IPS-11a (cell line): Measurements from ENCODE around the gene FAP.

Experiments used
- H3K4me3 ChIP-seq: one replicate; pipeline ENCODE4 v1.5.1; 2013; ENCODE audit warnings: low read depth, low read length, control low read depth

Gene FAP, protein sequence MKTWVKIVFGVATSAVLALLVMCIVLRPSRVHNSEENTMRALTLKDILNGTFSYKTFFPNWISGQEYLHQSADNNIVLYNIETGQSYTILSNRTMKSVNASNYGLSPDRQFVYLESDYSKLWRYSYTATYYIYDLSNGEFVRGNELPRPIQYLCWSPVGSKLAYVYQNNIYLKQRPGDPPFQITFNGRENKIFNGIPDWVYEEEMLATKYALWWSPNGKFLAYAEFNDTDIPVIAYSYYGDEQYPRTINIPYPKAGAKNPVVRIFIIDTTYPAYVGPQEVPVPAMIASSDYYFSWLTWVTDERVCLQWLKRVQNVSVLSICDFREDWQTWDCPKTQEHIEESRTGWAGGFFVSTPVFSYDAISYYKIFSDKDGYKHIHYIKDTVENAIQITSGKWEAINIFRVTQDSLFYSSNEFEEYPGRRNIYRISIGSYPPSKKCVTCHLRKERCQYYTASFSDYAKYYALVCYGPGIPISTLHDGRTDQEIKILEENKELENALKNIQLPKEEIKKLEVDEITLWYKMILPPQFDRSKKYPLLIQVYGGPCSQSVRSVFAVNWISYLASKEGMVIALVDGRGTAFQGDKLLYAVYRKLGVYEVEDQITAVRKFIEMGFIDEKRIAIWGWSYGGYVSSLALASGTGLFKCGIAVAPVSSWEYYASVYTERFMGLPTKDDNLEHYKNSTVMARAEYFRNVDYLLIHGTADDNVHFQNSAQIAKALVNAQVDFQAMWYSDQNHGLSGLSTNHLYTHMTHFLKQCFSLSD

DNA sequence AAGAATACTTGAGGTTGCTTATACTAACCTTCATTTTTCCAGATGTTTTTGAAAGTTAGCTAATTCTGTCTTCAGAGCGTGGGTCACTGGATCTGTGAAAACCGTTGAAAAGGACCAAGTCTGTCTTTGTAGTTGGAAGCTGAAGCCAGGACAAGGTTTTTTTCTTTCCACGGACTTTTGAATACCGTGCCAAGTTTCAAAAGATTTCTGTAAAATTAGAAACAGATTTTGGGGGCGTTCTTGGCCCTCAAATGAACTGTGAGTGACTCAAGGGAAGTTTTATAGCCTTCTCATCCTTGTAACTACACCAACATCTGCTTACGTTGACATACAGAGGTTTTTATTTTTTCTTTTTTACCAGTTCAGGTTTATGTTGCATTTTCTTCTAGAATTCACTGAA, at the start of gene FAP:
TSS of gene FAP (minus strand) at position 152 of the 400 bp plus-strand sequence. CDS start at position 34, 118 bp downstream.
- no peak within 1 kb of the TSS for H3K4me3 ChIP-seq

DNA sequence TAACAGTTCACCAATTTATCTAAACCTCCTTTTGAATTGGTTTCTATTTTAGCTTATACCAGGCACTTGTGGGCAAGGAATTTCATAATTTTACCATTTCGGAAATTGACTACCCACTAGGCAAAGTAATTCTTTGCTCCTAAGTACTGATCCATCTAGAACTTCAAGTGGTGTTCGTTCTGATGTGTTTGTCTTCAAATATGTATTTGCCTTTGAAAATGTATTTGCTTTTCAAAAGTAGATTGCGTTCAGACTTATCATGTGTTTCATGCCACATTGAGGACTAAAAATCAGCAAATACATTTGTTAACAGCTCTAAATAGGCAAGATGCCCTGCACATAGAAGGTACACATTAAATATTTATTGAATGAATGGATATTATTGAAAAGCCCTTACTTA, 48.5 kb upstream of the FAP start:
- H3K4me3 ChIP-seq: no peak overlapping the region

DNA sequence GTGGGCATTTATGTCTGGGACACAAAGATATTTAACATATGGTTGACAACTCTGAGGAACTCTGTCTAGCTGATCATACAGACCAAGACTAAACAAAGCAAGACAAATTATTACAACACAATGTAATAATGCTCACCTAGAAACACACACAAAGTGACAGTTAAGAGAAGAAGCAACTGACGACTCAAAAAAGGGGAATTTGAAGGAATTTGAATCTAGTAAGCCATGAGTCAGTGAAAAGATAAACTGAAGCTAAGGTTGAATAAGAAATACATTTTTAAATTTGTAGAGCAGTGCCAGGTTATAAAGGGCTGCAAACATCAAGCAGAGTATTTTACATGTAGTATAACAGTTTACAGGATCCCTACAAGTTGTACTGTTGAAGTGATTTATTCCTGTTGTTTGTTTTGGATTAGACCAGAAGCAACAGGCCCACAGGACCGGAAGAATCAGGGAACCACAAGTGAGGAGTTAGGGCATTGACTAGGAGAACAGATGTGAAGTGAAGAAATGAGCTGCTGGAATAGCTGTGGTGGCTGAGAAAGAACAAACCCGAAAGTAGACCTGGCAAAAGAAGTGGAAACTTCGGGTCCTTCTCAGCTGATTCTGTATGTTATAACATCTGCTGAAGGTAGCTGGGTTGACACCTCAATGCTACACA, 39.6 kb upstream of the FAP start:
- no peak overlapping the region for H3K4me3 ChIP-seq

DNA sequence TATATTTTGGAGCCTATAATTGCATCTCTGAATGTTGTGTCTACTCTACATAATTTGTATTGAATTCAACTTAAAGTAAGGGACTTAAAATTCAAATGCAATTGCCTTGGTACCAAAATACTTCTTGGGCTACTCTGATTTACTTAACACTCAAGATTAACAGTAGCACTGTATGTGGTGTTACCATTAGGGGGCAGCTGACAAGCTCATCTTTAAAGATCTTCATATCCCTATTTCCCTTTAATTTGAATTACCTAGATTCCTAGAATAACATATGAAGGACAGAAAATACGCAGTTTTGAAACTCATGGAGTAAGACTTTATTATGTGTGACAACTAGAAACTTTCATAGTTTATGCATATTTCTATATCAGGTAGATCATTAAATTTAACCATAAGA, 37.4 kb upstream of the FAP start:
- no peak overlapping the region for H3K4me3 ChIP-seq

DNA sequence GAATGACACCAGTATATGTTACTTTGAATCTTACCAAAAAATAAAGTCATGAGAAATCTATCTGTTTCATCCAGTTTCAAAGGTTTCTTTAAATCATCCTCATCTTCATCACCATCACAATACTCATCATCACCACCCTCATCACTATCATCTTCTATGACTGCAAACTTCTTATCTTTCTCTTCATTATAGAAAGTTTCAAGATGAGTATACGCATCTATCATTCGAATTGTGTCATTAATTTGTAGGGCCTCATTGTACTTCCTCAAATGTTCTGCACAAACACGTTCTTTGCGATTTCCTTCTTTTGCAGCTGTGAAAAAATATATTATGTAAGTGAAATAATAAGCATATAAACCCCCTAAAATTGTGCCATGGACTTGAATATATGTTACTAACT, 34.1 kb upstream of the FAP start:
- H3K4me3 ChIP-seq: no peak overlapping the region

DNA sequence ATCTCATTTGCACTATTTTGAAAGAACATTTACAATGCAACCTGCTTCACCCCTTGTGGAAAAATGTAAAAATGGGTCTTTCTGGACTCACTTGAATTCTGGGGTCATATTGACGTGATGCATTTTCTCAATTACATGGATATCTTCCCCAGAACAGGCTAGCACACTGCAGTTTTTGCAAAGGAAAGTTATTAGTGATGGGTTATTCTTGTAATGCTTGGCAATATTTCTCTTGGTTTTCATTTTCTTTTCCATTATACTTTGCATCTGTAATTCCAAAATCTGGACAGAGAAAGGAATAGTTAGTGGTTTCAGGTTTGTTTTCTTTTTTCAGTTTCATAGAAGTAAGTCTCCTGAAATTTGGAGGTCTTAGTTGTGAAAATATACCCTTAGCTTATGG, 24.8 kb upstream of the FAP start:
- no peak overlapping the region for H3K4me3 ChIP-seq

DNA sequence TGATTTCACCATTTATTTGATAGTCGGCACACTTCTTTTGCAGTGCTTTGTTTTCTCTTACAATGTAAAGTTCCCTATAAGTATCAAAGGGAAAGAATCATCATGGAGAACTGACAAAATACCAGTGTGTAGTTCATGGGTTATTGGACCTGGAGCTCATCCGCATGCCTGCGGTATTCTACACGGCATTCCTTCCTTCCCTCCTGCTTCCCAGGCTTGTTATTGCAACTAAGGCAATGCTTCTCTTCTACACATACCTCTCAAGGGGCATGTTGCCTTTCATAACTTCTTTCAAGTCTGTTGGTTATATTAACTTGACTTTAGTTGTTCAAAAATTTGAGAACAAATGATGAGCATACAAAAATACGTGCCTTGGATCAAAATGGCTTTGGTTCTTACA, 24.3 kb upstream of the FAP start:
- H3K4me3 ChIP-seq: no peak overlapping the region

DNA sequence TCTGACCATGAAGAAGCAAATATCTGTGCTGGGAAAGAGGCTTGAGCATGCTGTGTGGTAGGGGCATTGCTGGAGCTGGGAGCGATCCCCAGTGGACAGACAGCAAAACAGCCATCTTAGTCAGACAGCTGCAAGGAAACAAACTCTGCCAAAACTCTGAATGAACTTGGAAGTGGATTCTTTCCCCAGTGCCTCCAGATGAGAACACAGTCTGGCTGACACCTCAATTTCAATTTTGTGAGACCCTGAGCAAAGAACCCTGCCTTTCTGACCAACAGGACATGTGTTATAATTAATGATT, 23.2 kb upstream of the FAP start:
- H3K4me3 ChIP-seq: no peak overlapping the region

DNA sequence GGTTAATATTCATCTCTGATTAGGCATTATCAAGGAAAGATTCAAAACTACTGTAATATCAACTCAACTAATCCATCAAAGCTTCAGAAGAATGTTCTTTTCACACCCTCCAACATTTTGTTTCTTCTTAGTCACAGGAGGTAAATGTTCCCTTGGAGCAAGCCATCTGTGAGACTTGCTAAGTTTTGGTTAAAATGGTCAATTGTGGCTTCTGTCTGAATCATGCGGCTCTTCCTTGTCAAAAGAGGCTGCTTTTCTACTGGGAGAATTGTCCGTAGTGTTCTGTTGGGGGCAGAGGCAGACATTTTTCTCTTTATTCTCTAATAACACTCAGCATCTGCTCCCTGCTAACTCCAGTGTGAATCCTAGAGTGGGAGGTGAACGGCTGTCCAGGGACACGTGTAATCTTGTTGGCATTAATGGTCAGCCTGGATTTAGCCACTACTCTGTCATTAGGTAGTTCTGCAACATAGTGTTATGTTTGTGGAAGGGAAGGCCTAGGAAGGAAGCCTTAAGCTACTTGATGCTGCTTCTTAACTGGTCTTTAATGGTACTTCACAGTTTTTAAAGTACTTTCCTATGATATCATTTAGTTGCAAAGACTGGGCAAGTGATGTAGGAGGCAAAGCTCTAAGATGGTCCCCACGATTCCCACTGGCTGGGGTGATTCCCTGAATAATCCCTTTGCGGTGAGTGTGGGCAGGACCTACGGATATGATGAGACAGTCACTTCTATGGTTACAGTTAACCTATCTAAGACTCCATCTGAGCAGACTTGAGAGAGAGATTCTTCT, 22.6 kb upstream of the FAP start:
- no peak overlapping the region for H3K4me3 ChIP-seq

DNA sequence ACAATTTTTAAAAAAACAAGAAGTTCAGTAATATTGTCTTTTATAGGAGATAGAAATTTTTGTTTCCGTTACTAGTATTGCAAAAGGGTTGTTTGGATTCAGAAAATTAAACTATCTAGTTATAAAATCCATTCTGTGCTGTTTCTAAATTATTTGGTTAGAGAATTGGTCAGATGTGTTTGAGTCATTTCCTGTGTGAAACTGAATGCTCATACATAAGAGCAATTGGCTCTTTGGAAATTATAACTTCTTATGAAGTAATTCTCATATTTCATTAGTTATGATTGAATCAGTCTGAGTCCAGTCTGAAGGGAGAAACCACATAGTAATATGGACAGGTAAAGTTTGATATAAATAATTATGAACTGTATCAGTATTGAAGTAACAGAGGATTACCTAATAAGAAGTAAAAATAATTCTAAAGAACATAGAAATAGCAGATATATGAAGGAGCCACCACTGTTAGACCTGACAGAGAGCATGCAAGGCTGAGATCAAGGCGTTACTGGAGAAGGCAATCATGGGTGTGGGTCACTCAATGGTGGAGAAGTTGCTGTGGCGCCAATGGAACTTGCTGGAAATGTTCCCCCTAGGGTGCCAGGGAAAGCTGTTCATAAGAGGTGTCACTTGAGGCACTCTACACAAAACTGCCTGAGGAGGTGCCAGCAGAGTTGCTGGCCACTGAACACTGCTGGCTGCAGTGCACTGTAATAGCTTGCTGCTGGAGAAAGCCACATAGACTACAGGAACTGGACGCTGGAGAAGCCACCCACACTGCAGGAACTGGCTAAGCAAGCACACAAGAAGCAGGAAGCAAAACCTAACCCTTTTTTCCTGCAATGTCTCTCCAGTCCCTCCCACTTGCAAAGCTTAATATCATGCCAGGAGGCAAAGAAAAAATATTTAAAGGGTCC, 18.0 kb upstream of the FAP start:
- no peak overlapping the region for H3K4me3 ChIP-seq

DNA sequence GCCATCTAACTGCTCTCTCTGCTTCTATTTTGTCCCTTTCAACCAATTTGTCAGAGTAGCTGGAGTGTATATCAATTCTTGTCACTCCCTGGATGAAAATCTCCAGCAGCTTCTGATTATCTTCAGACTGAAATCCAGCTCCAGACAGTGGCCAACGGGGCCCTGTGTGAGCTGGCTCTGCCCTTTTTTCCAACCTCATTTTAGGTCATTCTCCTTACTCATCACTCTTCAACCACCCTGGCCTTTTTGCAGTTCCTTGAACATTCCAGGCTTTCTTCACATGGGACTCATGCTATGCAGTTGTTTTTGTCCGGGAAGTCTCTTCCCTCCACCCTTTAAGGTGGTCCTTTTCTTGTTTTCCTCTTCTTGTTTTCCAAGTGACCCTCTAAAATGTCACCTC, 15.4 kb upstream of the FAP start:
- H3K4me3 ChIP-seq: no peak overlapping the region

DNA sequence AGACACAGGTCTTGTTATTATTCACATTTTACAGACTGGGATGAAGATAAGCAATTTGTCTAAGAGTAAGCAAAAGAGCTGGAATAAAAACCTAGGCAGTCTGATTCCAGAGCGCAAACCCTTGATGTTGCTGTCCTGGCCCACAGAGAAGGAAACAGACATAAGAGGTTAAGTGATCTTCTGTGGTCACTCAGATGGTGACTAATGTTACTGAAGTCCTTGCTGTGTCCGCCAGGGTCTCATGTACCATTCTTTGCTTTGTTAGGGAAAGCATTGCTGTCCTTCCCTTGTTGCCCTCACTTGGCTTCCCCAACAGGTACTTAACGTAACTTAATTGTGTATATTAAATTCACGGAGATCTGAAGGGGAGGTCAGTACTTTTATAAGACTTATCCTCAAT, 14.9 kb upstream of the FAP start:
- no peak overlapping the region for H3K4me3 ChIP-seq

DNA sequence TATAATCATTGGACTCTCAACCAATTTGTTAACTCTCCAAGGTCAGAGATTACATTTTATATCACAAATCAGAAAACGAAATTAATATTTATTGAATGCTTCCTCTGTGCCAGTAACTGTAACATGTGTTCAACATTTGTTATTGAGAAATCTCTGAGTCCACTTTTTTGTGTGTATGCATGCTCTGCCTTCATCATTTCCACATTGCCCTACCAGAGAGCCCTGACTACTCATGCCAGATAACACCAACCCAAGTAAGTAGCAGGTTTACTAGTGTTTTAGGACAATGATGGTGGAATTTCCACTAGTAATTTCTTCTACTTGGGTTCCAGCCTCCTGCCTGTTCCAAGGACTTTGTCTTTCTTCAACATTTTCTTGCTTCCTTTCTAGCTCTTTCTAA, 14.2 kb upstream of the FAP start:
- no peak overlapping the region for H3K4me3 ChIP-seq

DNA sequence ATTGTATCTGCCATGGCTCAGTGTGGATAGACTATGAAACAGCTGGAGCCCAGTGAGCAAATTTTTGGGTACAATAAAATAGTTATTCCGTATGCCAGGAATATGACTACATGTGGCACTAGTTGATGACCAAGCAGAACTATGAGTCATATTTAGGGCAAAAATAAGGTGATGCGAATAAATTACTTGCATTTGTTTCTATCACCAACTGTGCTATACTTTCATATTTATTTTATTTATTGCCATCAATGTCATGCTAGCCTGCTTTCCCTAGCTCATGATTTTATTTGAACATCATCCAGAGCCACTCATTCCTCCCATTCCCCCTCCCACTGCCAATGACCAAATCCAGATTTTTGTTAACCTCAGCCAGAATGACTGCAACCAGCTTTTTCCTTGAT, 13.3 kb upstream of the FAP start:
- H3K4me3 ChIP-seq: no peak overlapping the region

DNA sequence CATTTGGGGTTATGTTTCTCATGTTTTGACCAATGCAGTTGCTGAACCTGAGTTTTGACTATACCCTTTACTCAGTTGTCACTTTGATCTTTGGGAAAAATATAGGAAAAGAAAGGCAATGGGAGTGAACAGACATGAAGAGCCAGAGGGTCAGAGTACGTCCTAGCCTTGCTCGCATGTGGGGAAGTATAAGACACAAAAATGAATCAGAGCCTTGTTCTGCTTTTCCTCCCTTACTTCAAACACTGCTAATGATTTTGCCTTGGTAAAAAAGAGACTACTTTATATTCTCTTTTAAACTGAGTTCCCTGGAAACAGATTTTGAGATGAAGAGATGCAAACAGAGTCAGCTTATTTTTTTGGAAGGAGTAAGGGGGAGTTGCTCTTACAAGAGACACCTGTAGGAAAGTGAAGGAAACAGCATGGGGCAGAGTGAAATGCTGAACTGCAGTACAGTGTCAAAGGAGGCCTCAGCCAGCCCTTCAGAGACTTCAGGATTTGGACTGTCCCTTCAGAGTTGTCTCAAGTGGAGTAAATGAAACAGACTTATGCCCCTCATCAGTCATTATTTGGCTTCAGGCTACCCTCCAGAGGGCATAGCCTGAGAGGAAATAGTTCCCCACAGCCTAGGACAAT, 11.1 kb upstream of the FAP start:
- no peak overlapping the region for H3K4me3 ChIP-seq

DNA sequence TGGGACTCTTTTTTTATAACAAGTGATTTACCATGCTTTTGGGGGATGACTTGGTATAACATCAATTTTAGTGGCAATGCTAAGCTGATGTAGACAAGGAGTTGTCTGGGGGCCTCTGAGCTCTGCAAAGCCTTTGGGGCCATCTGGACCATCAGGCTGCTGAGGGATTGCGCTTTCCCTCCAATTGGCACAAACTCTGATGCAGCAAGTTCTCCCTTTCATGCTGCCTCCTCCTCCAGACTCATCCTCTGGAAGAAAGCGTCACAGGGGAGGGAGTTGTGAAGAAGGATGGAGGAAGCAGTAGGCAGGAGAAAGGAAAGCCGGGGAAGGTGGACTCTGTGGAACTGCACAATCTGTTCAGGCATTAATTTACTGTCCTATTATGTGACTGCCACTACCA, 10.2 kb upstream of the FAP start:
- no peak overlapping the region for H3K4me3 ChIP-seq

DNA sequence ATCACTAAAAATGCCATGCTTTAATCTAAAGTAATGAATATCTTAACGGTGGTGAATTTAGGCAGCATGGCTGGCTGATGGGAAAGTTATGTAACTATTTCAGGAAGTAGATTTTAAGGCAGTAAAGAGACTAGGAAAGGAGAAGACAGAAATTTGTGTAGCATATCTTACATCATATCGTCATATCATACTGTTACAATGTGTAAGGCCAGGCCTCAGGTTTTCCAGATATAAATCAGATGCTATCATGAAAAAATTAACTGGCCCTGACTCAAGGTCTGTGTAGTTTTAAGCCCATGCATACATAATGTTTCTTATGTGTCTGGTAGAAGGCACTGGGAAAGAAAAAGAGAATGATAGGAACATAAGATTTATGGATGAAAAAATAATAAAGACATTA, 8.9 kb upstream of the FAP start:
- H3K4me3 ChIP-seq: no peak overlapping the region

DNA sequence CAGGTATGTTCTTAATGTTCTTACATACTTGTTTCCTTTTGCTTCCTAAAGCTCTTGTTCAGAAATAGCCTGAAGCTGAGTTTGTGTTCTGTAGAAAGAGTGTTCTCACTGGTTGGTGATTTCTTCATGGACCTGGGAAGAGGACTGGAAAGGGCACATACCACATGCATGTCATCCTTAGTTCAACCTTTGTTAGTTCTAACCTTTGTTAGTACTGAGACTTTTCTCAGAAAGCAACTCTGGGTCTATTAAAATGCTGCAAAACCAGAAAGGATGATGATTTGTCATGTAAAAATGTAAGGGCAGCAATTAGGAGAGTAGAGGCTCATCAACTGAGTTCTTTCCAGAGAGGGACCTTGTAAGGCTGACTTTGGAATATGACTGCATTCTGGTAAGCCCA, 2.5 kb upstream of the FAP start:
- H3K4me3 ChIP-seq: no peak overlapping the region

DNA sequence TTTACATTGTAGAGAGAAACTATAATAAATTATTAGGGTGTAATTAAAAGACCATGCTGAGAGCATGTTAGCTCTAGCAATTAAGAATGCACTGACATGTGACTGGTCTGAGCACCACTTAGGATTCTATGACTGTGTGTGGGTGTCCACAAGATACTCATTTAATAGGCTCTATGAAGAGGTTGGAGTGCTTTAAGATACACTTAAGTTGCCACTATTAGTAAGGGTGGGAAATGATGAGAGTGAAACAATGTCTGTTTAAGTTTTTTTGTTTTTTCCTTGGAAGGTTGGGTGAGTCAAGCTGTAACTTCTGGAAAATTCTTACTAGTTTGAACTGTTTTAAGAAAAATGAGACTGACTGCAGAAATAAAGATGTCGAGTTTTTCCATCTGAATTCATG, 1.8 kb upstream of the FAP start:
- no peak overlapping the region for H3K4me3 ChIP-seq

DNA sequence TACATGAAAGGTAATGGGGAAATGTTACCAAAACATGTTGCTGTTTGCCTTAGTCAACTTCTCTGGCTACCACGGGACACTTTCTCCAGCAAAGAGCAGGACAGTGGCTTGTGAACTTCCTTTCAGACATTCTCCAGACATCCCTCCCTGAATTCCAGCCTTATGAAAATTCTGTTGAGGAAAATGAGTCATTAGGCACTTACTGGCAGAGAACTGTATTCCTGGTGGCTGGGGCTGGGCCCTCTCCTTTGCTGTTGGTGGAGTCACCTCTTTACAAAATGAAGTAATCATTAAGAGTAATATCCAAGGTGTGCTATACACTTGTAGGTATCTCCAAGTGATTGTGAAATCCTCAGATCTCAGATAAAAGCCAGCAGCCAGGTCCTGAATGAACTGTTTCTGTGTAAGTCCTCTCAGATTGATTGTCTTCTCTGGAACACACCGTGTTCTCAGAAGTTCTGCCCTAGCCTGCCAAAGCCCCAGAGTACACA, 1.3 kb upstream of the FAP start:
- no peak overlapping the region for H3K4me3 ChIP-seq
